Endothelial cell of umbilical vein (primary cell): ENCODE measurements around the gene CAMK2D. TPM values are rescaled to one million over a fixed set of nuclear protein-coding genes. Genes with fewer than 3 reads are reported as not detected.

Source experiments
- BruUV-seq: library from RNA; stranded (reverse); fragments of 400-500 nt; replicated peaks from 2 replicates; lab custom pipeline; 2021; lab: Mats Ljungman, UMichigan
- CTCF ChIA-PET: fragments of 300-600, 350-600 bp; sonication (Branson Sonifier 250); formaldehyde crosslinking; loops from one replicate; lab custom pipeline; 2021; ENCODE audit warnings: antibody characterized with exemption, inconsistent platforms; lab: Charles Lee
- POLR2A ChIA-PET: fragments of 300-600, 350-600 bp; sonication (Branson Sonifier 250); formaldehyde crosslinking; loops from one replicate; lab custom pipeline; 2021; ENCODE audit warnings: antibody characterized with exemption, inconsistent platforms; lab: Charles Lee
- DNase-seq: peaks from one replicate; pipeline ENCODE4 v3.0.0-alpha.2; 2011; ENCODE audit warnings: low read depth, low spot score
- FAIRE-seq: peaks from 2 replicates; lab custom pipeline; 2011; peaks lifted over from hg19 to GRCh38; lab: Jason Lieb, UNC
- H2AFZ ChIP-seq: 2 replicates; pipeline ENCODE4 v1.6.0; 2012; ENCODE audit warnings: low read depth, low read length, control low read depth, inconsistent platforms
- H3K27ac ChIP-seq: 2 replicates; pipeline ENCODE4 v1.5.1; 2011; ENCODE audit warnings: low read depth, mild to moderate bottlenecking, control low read depth, low read length, moderate library complexity; ENCODE audit not compliant: insufficient read depth
- H3K27me3 ChIP-seq, 2 experiments: 2 replicates each; pipeline versions ENCODE4 v1.6.0 to v1.6.1; 2011; ENCODE audit warnings: low read length in 2 of 2, mixed read lengths in 1 of 2; ENCODE audit not compliant: control insufficient read depth in 2 of 2, insufficient read depth in 2 of 2
- H3K36me3 ChIP-seq, 2 experiments: 2 replicates in 1 of 2; 3 replicates in 1 of 2; pipeline ENCODE4 v1.5.1; 2011; ENCODE audit warnings: low read length in 2 of 2, mild to moderate bottlenecking in 1 of 2, moderate library complexity in 1 of 2; ENCODE audit not compliant: control insufficient read depth in 2 of 2, insufficient read depth in 2 of 2; ENCODE audit errors: extremely low read depth in 1 of 2
- H3K4me1 ChIP-seq: 3 replicates; pipeline ENCODE4 v1.5.1; 2011; ENCODE audit warnings: mild to moderate bottlenecking, low read length; ENCODE audit not compliant: control insufficient read depth, insufficient read depth; ENCODE audit errors: extremely low read depth
- H3K4me2 ChIP-seq: 2 replicates; pipeline ENCODE4 v1.6.1; 2011; ENCODE audit warnings: low read length, control low read depth, mixed read lengths; ENCODE audit not compliant: insufficient read depth
- H3K4me3 ChIP-seq, 3 experiments: fragments of 200-600 bp in 1 of 3; sonication (generic), shearing (Covaris generic) in 1 of 3; replicated peaks in 1 of 3; 2 replicates each; pipeline ENCODE4 v1.5.1; 2011 to 2016; ENCODE audit warnings: control low read depth in 3 of 3, low read length in 3 of 3, mild to moderate bottlenecking in 2 of 3, inconsistent platforms in 1 of 3, low read depth in 1 of 3, moderate library complexity in 1 of 3; ENCODE audit not compliant: insufficient read depth in 1 of 3
- H3K79me2 ChIP-seq: 2 replicates; pipeline ENCODE4 v1.6.0; 2012; ENCODE audit warnings: low read length, inconsistent platforms; ENCODE audit not compliant: control insufficient read depth, insufficient read depth
- H3K9ac ChIP-seq: replicated peaks from 2 replicates; pipeline ENCODE3; 2011; ENCODE audit warnings: low read length, control low read depth; ENCODE audit not compliant: insufficient read depth; ENCODE audit errors: extremely low read depth
- H3K9me1 ChIP-seq: replicated peaks from 3 replicates; pipeline ENCODE4 v1.6.0; 2011; ENCODE audit warnings: mild to moderate bottlenecking, low read length; ENCODE audit not compliant: control insufficient read depth, insufficient read depth; ENCODE audit errors: extremely low read depth
- H3K9me3 ChIP-seq: replicated peaks from 2 replicates; pipeline ENCODE4 v1.5.1; 2012; ENCODE audit warnings: low read length, inconsistent platforms; ENCODE audit not compliant: control insufficient read depth, insufficient read depth
- H4K20me1 ChIP-seq: replicated peaks from 2 replicates; pipeline ENCODE3; 2011; ENCODE audit warnings: mild to moderate bottlenecking, low read length; ENCODE audit not compliant: control insufficient read depth, insufficient read depth; ENCODE audit errors: extremely low read depth
- EZH2 ChIP-seq: IDR thresholded peaks from 2 replicates; pipeline ENCODE4 v1.6.1; 2012; ENCODE audit warnings: borderline replicate concordance, low read depth, mild to moderate bottlenecking, moderate library complexity, low read length, inconsistent platforms; ENCODE audit not compliant: severe bottlenecking
- FOS ChIP-seq: IDR thresholded peaks from 2 replicates; pipeline ENCODE4 v1.6.1; 2011; ENCODE audit warnings: mild to moderate bottlenecking, low read length, moderate library complexity, borderline replicate concordance; ENCODE audit not compliant: insufficient read depth
- GATA2 ChIP-seq: IDR thresholded peaks from 2 replicates; pipeline ENCODE4 v1.7.0; 2011; ENCODE audit warnings: low read depth, mild to moderate bottlenecking, moderate library complexity, mixed read lengths, low read length; ENCODE audit not compliant: insufficient read length, insufficient read depth
- JUN ChIP-seq: IDR thresholded peaks from 2 replicates; pipeline ENCODE4 v1.6.1; 2011; ENCODE audit warnings: borderline replicate concordance, low read depth; ENCODE audit not compliant: insufficient read length, insufficient read depth
- MAX ChIP-seq: IDR thresholded peaks from 2 replicates; pipeline ENCODE4 v1.6.1; 2011; ENCODE audit not compliant: insufficient read depth, insufficient read length
- MYC ChIP-seq: IDR thresholded peaks from one replicate; pipeline ENCODE4 v1.6.1; 2011; ENCODE audit warnings: mild to moderate bottlenecking, low read depth, low read length
- POLR2A ChIP-seq: IDR thresholded peaks from 2 replicates; pipeline ENCODE4 v1.6.1; 2012; ENCODE audit warnings: low read depth, mild to moderate bottlenecking, control low read depth, low read length
- POLR2AphosphoS5 ChIP-seq: IDR thresholded peaks from 2 replicates; pipeline ENCODE4 v1.6.1; 2012; ENCODE audit warnings: low read depth, mild to moderate bottlenecking, control low read depth, low read length, moderate library complexity; ENCODE audit not compliant: insufficient read depth
- dilution Hi-C: fragments of 300-500 bp; cut with MboI; formaldehyde crosslinking; loops from one replicate; pipeline ENCODE4 v1.15.0; 2019; ENCODE audit warnings: low sequenced_read_pairs; ENCODE audit not compliant: extremely low pct_ligation_motif_present
- intact Hi-C: fragments of 100-400 bp; cut with micrococcal nuclease; formaldehyde crosslinking; loops from one replicate; pipeline ENCODE4 v1.10.0; 2022
- polyA plus RNA-seq, 4 experiments: library from polyadenylated mRNA; depleted of rRNA in 3 of 4; stranded (reverse) in 3 of 4; unstranded in 1 of 4; fragments of >200 nt; gene quantifications; 2 replicates each; pipeline versions ENCODE4 v1.2.1 to v1.2.3, GENCODE V29; 2011 to 2012; ENCODE audit warnings: missing spikeins in 1 of 4
- total RNA-seq: library from RNA; stranded (reverse); gene quantifications from 2 replicates; pipeline ENCODE4 v1.2.3, GENCODE V29; 2021
- TF ChIP-seq, protein P1 (sequence below), 2 donors: IDR thresholded peaks; 1 replicate in 1 of 2; 2 replicates in 1 of 2; pipeline ENCODE4 v1.5.1; 2011; ENCODE audit warnings: low read length in 2 of 2, mild to moderate bottlenecking in 2 of 2, moderate library complexity in 2 of 2, control low read depth in 1 of 2, inconsistent platforms in 1 of 2, low read depth in 1 of 2; ENCODE audit not compliant: insufficient read depth in 1 of 2; ENCODE audit errors: extremely low read depth in 1 of 2

The CAMK2D gene
- total and polyA plus RNA-seq, 2 donors (not counting 3 experiments of a cell fraction or from before 2014, with no cell fraction given): 10.4 to 30.7 TPM

GRCh38 chr4:113694008-113694407 lies 67.5 kb downstream of the CAMK2D start:
- Histone ChIP-seq H3K9ac (no peak overlapping the region), H4K20me1 (no peaks in the 10 kb centered on the region), H3K27me3 (no peaks in the 10 kb centered on the region), H3K9me3 (no peaks in the 10 kb centered on the region), H3K27ac (no peak overlapping the region), H2AFZ (no peak overlapping the region), H3K79me2 (no peaks in the 10 kb centered on the region), H3K36me3 (no peaks in the 10 kb centered on the region), H3K4me2 (no peak overlapping the region), H3K4me3 (no peak overlapping the region), H3K4me1 (no peaks in the 10 kb centered on the region), H3K9me1 (no peaks in the 10 kb centered on the region)
- TF ChIP-seq POLR2A: no peak
- no peak for TF ChIP-seq MAX
- no peak for TF ChIP-seq MYC
- TF ChIP-seq FOS: no peak
- TF ChIP-seq GATA2: no peak
- no peak for TF ChIP-seq EZH2
- TF ChIP-seq POLR2AphosphoS5: no peak
- TF ChIP-seq, protein P1, sequence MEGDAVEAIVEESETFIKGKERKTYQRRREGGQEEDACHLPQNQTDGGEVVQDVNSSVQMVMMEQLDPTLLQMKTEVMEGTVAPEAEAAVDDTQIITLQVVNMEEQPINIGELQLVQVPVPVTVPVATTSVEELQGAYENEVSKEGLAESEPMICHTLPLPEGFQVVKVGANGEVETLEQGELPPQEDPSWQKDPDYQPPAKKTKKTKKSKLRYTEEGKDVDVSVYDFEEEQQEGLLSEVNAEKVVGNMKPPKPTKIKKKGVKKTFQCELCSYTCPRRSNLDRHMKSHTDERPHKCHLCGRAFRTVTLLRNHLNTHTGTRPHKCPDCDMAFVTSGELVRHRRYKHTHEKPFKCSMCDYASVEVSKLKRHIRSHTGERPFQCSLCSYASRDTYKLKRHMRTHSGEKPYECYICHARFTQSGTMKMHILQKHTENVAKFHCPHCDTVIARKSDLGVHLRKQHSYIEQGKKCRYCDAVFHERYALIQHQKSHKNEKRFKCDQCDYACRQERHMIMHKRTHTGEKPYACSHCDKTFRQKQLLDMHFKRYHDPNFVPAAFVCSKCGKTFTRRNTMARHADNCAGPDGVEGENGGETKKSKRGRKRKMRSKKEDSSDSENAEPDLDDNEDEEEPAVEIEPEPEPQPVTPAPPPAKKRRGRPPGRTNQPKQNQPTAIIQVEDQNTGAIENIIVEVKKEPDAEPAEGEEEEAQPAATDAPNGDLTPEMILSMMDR (IDR thresholded peaks at IDR 0.05; ENCODE audit: extremely low read depth in 1 of 2, insufficient read depth in 1 of 2, low read depth in 1 of 2, low read length in 2 of 2): no peak
- TF ChIP-seq JUN: no peak
- DNase-seq (no peak), FAIRE-seq (no peak)
- intact Hi-C loops: no loop called here
- ChIA-PET CTCF (no interaction called here), POLR2A (interaction anchor here (0.6 kb wide), 1 partner anchor 273 kb away, joined by 3 read pairs; no protein-coding TSS in a partner anchor)
- dilution Hi-C loops: no loop called here
- no TSS peak for BruUV-seq
